HL-60 (cell line): ENCODE data around the gene UXS1.

ENCODE experiments used
- DNase-seq, 2 experiments: peaks; one replicate each; pipeline ENCODE4 v3.0.0-alpha.2; 2010 to 2020; ENCODE audit warnings: low read depth in 1 of 2, low spot score in 1 of 2
- H3K27ac ChIP-seq: fragments of 250-450 bp; sonication (Bioruptor Pico); replicated peaks from 2 replicates; pipeline ENCODE4 v1.5.1; 2020; ENCODE audit warnings: mild to moderate bottlenecking, moderate library complexity
- H3K27me3 ChIP-seq: fragments of 250-450 bp; sonication (Bioruptor Pico); 2 replicates; pipeline ENCODE4 v1.5.1; 2021; ENCODE audit warnings: mild to moderate bottlenecking, moderate library complexity; ENCODE audit not compliant: insufficient read depth, poor library complexity, severe bottlenecking
- H3K4me3 ChIP-seq: replicated peaks from 2 replicates; pipeline ENCODE4 v1.5.1; 2011; ENCODE audit warnings: mild to moderate bottlenecking, control low read depth, low read length; ENCODE audit not compliant: insufficient read depth
- GABPA ChIP-seq: IDR thresholded peaks from 2 replicates; pipeline ENCODE4 v1.6.1; 2012; ENCODE audit warnings: low read depth
- POLR2AphosphoS5 ChIP-seq: IDR thresholded peaks from 2 replicates; pipeline ENCODE4 v1.6.1; 2012; ENCODE audit warnings: low read depth
- SPI1 ChIP-seq: IDR thresholded peaks from 2 replicates; pipeline ENCODE4 v1.6.1; 2012; ENCODE audit warnings: low read depth, mild to moderate bottlenecking, borderline replicate concordance
- TF ChIP-seq, protein P1 (sequence below): IDR thresholded peaks from 2 replicates; pipeline ENCODE4 v1.6.1; 2012; ENCODE audit warnings: low read depth; ENCODE audit not compliant: insufficient replicate concordance
- TF ChIP-seq, protein P2 (sequence below): IDR thresholded peaks from one replicate; pipeline ENCODE4 v1.5.1; 2011; ENCODE audit warnings: low read length, control low read depth, inconsistent platforms; ENCODE audit not compliant: insufficient read depth

Gene UXS1

DNA sequence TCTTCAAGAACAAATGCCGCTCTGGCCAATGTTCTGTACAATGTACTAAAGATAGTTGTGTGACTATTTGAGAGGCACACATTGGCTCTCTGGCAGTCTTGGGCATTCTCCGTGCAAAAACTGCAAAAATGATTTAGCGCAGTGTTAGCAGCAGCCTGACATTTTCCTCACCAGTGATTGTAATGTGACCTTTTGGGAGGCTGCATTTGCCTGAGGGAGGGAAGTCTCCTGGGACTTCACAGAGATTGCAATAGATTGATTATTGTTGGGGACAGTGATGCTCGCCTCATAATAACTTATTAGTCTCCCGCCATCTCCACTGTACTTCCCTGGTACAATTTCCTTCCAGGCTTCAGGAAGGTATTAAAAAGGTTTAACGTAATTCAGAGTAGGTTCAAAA lies 149.2 kb downstream of the UXS1 start:
- no peak for DNase-seq
- H3K27me3 ChIP-seq, result no peaks in the 10 kb centered on the region
- no peak overlapping the region for H3K4me3 ChIP-seq
- no peak overlapping the region for H3K27ac ChIP-seq
- TF ChIP-seq, protein P1, sequence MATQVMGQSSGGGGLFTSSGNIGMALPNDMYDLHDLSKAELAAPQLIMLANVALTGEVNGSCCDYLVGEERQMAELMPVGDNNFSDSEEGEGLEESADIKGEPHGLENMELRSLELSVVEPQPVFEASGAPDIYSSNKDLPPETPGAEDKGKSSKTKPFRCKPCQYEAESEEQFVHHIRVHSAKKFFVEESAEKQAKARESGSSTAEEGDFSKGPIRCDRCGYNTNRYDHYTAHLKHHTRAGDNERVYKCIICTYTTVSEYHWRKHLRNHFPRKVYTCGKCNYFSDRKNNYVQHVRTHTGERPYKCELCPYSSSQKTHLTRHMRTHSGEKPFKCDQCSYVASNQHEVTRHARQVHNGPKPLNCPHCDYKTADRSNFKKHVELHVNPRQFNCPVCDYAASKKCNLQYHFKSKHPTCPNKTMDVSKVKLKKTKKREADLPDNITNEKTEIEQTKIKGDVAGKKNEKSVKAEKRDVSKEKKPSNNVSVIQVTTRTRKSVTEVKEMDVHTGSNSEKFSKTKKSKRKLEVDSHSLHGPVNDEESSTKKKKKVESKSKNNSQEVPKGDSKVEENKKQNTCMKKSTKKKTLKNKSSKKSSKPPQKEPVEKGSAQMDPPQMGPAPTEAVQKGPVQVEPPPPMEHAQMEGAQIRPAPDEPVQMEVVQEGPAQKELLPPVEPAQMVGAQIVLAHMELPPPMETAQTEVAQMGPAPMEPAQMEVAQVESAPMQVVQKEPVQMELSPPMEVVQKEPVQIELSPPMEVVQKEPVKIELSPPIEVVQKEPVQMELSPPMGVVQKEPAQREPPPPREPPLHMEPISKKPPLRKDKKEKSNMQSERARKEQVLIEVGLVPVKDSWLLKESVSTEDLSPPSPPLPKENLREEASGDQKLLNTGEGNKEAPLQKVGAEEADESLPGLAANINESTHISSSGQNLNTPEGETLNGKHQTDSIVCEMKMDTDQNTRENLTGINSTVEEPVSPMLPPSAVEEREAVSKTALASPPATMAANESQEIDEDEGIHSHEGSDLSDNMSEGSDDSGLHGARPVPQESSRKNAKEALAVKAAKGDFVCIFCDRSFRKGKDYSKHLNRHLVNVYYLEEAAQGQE, result no peak
- TF ChIP-seq GABPA (no peak), POLR2AphosphoS5 (no peak), SPI1 (no peak)
- TF ChIP-seq, protein P2, sequence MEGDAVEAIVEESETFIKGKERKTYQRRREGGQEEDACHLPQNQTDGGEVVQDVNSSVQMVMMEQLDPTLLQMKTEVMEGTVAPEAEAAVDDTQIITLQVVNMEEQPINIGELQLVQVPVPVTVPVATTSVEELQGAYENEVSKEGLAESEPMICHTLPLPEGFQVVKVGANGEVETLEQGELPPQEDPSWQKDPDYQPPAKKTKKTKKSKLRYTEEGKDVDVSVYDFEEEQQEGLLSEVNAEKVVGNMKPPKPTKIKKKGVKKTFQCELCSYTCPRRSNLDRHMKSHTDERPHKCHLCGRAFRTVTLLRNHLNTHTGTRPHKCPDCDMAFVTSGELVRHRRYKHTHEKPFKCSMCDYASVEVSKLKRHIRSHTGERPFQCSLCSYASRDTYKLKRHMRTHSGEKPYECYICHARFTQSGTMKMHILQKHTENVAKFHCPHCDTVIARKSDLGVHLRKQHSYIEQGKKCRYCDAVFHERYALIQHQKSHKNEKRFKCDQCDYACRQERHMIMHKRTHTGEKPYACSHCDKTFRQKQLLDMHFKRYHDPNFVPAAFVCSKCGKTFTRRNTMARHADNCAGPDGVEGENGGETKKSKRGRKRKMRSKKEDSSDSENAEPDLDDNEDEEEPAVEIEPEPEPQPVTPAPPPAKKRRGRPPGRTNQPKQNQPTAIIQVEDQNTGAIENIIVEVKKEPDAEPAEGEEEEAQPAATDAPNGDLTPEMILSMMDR, result no peak

DNA sequence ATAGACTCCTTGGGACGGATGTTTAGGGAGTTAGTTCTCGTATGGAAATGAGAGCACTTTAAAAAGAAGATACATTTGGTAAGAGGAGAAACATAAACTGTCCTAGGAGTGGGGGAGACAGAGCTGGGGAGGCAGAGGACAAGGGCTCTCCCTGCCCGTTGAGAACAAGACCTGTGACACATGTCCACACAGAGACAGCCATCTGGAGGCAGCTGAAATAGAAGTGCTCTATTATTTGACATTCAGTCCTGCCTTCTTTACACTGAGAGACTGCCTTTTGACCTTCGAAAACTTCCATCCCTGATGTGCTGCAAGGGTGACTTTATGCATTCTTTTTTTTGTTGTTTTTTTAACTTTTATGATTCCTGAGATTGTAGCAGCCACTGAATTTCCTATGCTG lies 150.1 kb downstream of the UXS1 start:
- no peaks in the 10 kb centered on the region for H3K27me3 ChIP-seq
- DNase-seq, result no peak
- H3K27ac ChIP-seq, result no peak overlapping the region
- no peak overlapping the region for H3K4me3 ChIP-seq
- TF ChIP-seq, protein P2, result no peak
- TF ChIP-seq SPI1 (no peak), GABPA (no peak), POLR2AphosphoS5 (no peak)
- TF ChIP-seq, protein P1, result no peak
